ENCODE measurements around the gene C19orf67. TPM values are rescaled to one million over a fixed set of nuclear protein-coding genes. Genes with fewer than 3 reads are reported as not detected.

C19orf67 gene
- total and polyA plus RNA-seq, 7 experiments from 2014 or later: 0.34 to 0.78 (median 0.60) TPM; not detected in 4

GRCh38 chr19:14103310-14103709, 17.7 kb upstream of the C19orf67 start:
- POLR2A ChIA-PET: interaction anchor here (0.7 kb wide), 1 partner anchor 263 kb away, joined by 3 read pairs; no protein-coding TSS in a partner anchor
- intact Hi-C loops (cut with micrococcal nuclease): no loop called here
- Histone ChIP-seq H3K27me3 (ENCODE audit: control insufficient read depth in 2 of 2, insufficient read depth in 2 of 2, low read length in 2 of 2) (no peaks in the 10 kb centered on the region), H3K4me1 (ENCODE audit: control insufficient read depth in 2 of 2, insufficient read depth in 2 of 2, low read length in 2 of 2) (no peaks in the 10 kb centered on the region), H3K4me3 (ENCODE audit: low read length) (no peak overlapping the region), H3K9me3 (ENCODE audit: control insufficient read depth in 2 of 3, low read length in 3 of 3) (no peaks in the 10 kb centered on the region), H3K36me3 (ENCODE audit: control insufficient read depth in 2 of 3, insufficient read depth in 3 of 3, low read length in 3 of 3) (peaks cover 0 to 55% (median 13%) of the 10 kb centered on the region in 3 experiments), H3K27ac (ENCODE audit: low read depth, low read length) (no peak overlapping the region)
- H3K27ac Mint-ChIP-seq: no peak overlapping the region
- no peak overlapping the region for H3K4me3 Mint-ChIP-seq
- H3K27me3 Mint-ChIP-seq: no peaks in the 10 kb centered on the region
- no peak for DNase-seq
- CTCF ChIA-PET: interaction anchor here (0.7 kb wide), 1 partner anchor 253 kb away, joined by 3 read pairs; no protein-coding TSS in a partner anchor
- H3K36me3 Mint-ChIP-seq: peaks cover 0 to 11% (median 0%) of the 10 kb centered on the region in 5 donors
- H3K4me1 Mint-ChIP-seq: no peaks in the 10 kb centered on the region
- no peaks in the 10 kb centered on the region for H3K9me3 Mint-ChIP-seq
- ATAC-seq: no peak

GRCh38 chr19:14102756-14103155, 17.2 kb upstream of the C19orf67 start:
- Histone ChIP-seq H3K9me3 (ENCODE audit: control insufficient read depth in 2 of 3, low read length in 3 of 3) (no peaks in the 10 kb centered on the region), H3K36me3 (ENCODE audit: control insufficient read depth in 2 of 3, insufficient read depth in 3 of 3, low read length in 3 of 3) (peaks cover 0 to 59% (median 13%) of the 10 kb centered on the region in 3 experiments), H3K4me1 (ENCODE audit: control insufficient read depth in 2 of 2, insufficient read depth in 2 of 2, low read length in 2 of 2) (no peaks in the 10 kb centered on the region), H3K27me3 (ENCODE audit: control insufficient read depth in 2 of 2, insufficient read depth in 2 of 2, low read length in 2 of 2) (no peaks in the 10 kb centered on the region), H3K27ac (ENCODE audit: low read depth, low read length) (no peak overlapping the region), H3K4me3 (ENCODE audit: low read length) (no peak overlapping the region)
- Mint-ChIP-seq H3K9me3 (no peaks in the 10 kb centered on the region), H3K27me3 (no peaks in the 10 kb centered on the region), H3K36me3 (peaks cover 0 to 16% (median 3%) of the 10 kb centered on the region in 5 donors), H3K27ac (no peak overlapping the region), H3K4me3 (no peak overlapping the region), H3K4me1 (no peaks in the 10 kb centered on the region)
- ATAC-seq (no peak), DNase-seq (no peak)
- intact Hi-C loops (cut with micrococcal nuclease): no loop called here
- POLR2A ChIA-PET: interaction anchor here (0.8 kb wide), 1 partner anchor 11 kb away, joined by 3 read pairs; no protein-coding TSS in a partner anchor
- CTCF ChIA-PET: no interaction called here

GRCh38 chr19:14102102-14102696, 16.6 kb upstream of the C19orf67 start:
- ATAC-seq (no peak), DNase-seq (no peak)
- no peaks in the 10 kb centered on the region for H3K9me3 ChIP-seq (ENCODE audit: control insufficient read depth in 2 of 3, low read length in 3 of 3)
- POLR2A ChIA-PET: interaction anchor here (0.6 to 0.8 kb wide), 2 partner anchors 10 to 264 kb away, joined by 3 read pairs; no protein-coding TSS in a partner anchor
- no peaks in the 10 kb centered on the region for H3K27me3 Mint-ChIP-seq
- H3K27ac ChIP-seq (ENCODE audit: low read depth, low read length): no peak overlapping the region
- CTCF ChIA-PET: no interaction called here
- no peak overlapping the region for H3K27ac Mint-ChIP-seq
- H3K36me3 ChIP-seq (ENCODE audit: control insufficient read depth in 2 of 3, insufficient read depth in 3 of 3, low read length in 3 of 3): peaks cover 0 to 59% (median 13%) of the 10 kb centered on the region in 3 experiments
- no peaks in the 10 kb centered on the region for H3K4me1 ChIP-seq (ENCODE audit: control insufficient read depth in 2 of 2, insufficient read depth in 2 of 2, low read length in 2 of 2)
- intact Hi-C loops (cut with micrococcal nuclease): no loop called here
- no peaks in the 10 kb centered on the region for H3K9me3 Mint-ChIP-seq
- H3K36me3 Mint-ChIP-seq: peaks cover 0 to 15% (median 3%) of the 10 kb centered on the region in 5 donors
- no peaks in the 10 kb centered on the region for H3K4me1 Mint-ChIP-seq
- no peak overlapping the region for H3K4me3 ChIP-seq (ENCODE audit: low read length)
- H3K4me3 Mint-ChIP-seq: no peak overlapping the region
- H3K27me3 ChIP-seq (ENCODE audit: control insufficient read depth in 2 of 2, insufficient read depth in 2 of 2, low read length in 2 of 2): no peaks in the 10 kb centered on the region

- Histone ChIP-seq H3K36me3 (ENCODE audit: control insufficient read depth in 2 of 3, insufficient read depth in 3 of 3, low read length in 3 of 3) (peaks cover 0 to 60% (median 13%) of the 10 kb centered on the region in 3 experiments), H3K27ac (ENCODE audit: low read depth, low read length) (no peak overlapping the region), H3K4me3 (ENCODE audit: low read length) (no peak overlapping the region), H3K9me3 (ENCODE audit: control insufficient read depth in 2 of 3, low read length in 3 of 3) (no peaks in the 10 kb centered on the region), H3K4me1 (ENCODE audit: control insufficient read depth in 2 of 2, insufficient read depth in 2 of 2, low read length in 2 of 2) (no peaks in the 10 kb centered on the region), H3K27me3 (ENCODE audit: control insufficient read depth in 2 of 2, insufficient read depth in 2 of 2, low read length in 2 of 2) (no peaks in the 10 kb centered on the region)
- H3K4me1 Mint-ChIP-seq: no peaks in the 10 kb centered on the region
- intact Hi-C loops (cut with micrococcal nuclease): no loop called here
- H3K4me3 Mint-ChIP-seq: no peak overlapping the region
- POLR2A ChIA-PET: no interaction called here
- CTCF ChIA-PET: no interaction called here
- ATAC-seq (no peak), DNase-seq (no peak)
- H3K9me3 Mint-ChIP-seq: no peaks in the 10 kb centered on the region
- no peaks in the 10 kb centered on the region for H3K27me3 Mint-ChIP-seq
- H3K27ac Mint-ChIP-seq: peak overlapping the region in 1 of 9 donors; percentile 66
- peaks cover 0 to 21% (median 6%) of the 10 kb centered on the region in 5 donors for H3K36me3 Mint-ChIP-seq
Observed at GRCh38 chr19:14101003-14101545, 15.5 kb upstream of the C19orf67 start.

- Mint-ChIP-seq H3K9me3 (peaks cover 0 to 10% (median 0%) of the 10 kb centered on the region in 11 donors), H3K36me3 (peaks cover 4 to 22% (median 10%) of the 10 kb centered on the region in 5 donors), H3K27me3 (no peaks in the 10 kb centered on the region), H3K27ac (no peak overlapping the region), H3K4me1 (peaks cover 0 to 7% (median 4%) of the 10 kb centered on the region in 7 donors), H3K4me3 (no peak overlapping the region)
- no peaks in the 10 kb centered on the region for H3K27me3 ChIP-seq (ENCODE audit: control insufficient read depth in 2 of 2, insufficient read depth in 2 of 2, low read length in 2 of 2)
- no peak overlapping the region for H3K27ac ChIP-seq (ENCODE audit: low read depth, low read length)
- peaks cover 0 to 8% (median 0%) of the 10 kb centered on the region in 3 experiments for H3K9me3 ChIP-seq (ENCODE audit: control insufficient read depth in 2 of 3, low read length in 3 of 3)
- intact Hi-C loops (cut with micrococcal nuclease): no loop called here
- DNase-seq (no peak), ATAC-seq (no peak)
- no peak overlapping the region for H3K4me3 ChIP-seq (ENCODE audit: low read length)
- H3K36me3 ChIP-seq (ENCODE audit: control insufficient read depth in 2 of 3, insufficient read depth in 3 of 3, low read length in 3 of 3): peaks cover 0 to 38% (median 12%) of the 10 kb centered on the region in 3 experiments
- CTCF ChIA-PET: no interaction called here
- H3K4me1 ChIP-seq (ENCODE audit: control insufficient read depth in 2 of 2, insufficient read depth in 2 of 2, low read length in 2 of 2): no peaks in the 10 kb centered on the region
- POLR2A ChIA-PET: no interaction called here
Observed at GRCh38 chr19:14097532-14098151, 12.1 kb upstream of the C19orf67 start.

GRCh38 chr19:14096272-14096992, 10.8 kb upstream of the C19orf67 start:
- DNase-seq: no peak
- no peak overlapping the region for H3K4me3 ChIP-seq (ENCODE audit: low read length)
- no peak for ATAC-seq
- peaks cover 8% of the 10 kb centered on the region in 2 donors for H3K4me1 ChIP-seq (ENCODE audit: control insufficient read depth in 2 of 2, insufficient read depth in 2 of 2, low read length in 2 of 2)
- peaks cover 0 to 33% (median 7%) of the 10 kb centered on the region in 3 experiments for H3K36me3 ChIP-seq (ENCODE audit: control insufficient read depth in 2 of 3, insufficient read depth in 3 of 3, low read length in 3 of 3)
- peaks cover 0 to 11% (median 3%) of the 10 kb centered on the region in 11 donors for H3K9me3 Mint-ChIP-seq
- H3K27me3 Mint-ChIP-seq: no peaks in the 10 kb centered on the region
- H3K27ac ChIP-seq (ENCODE audit: low read depth, low read length): no peak overlapping the region
- CTCF ChIA-PET: interaction anchor here (0.6 to 0.7 kb wide), 2 partner anchors 12 to 25 kb away, joined by 3 to 4 read pairs; no protein-coding TSS in a partner anchor
- H3K9me3 ChIP-seq (ENCODE audit: control insufficient read depth in 2 of 3, low read length in 3 of 3): peaks cover 0 to 8% (median 0%) of the 10 kb centered on the region in 3 experiments
- intact Hi-C loops (cut with micrococcal nuclease): no loop called here
- no peak overlapping the region for H3K4me3 Mint-ChIP-seq
- peaks cover 7 to 15% (median 12%) of the 10 kb centered on the region in 7 donors for H3K4me1 Mint-ChIP-seq
- POLR2A ChIA-PET: interaction anchor here (0.6 to 1.0 kb wide), 5 partner anchors 14 to 340 kb away, joined by 3 to 4 read pairs (median 3); no protein-coding TSS in a partner anchor
- H3K36me3 Mint-ChIP-seq: peaks cover 4 to 25% (median 11%) of the 10 kb centered on the region in 5 donors
- H3K27me3 ChIP-seq (ENCODE audit: control insufficient read depth in 2 of 2, insufficient read depth in 2 of 2, low read length in 2 of 2): no peaks in the 10 kb centered on the region
- H3K27ac Mint-ChIP-seq: peak overlapping the region in 3 of 9 donors; percentile 42 to 65 (median 60)

Measured in naive thymus-derived CD4-positive, alpha-beta T cell (primary cell).